DOHH2 (cell line): ENCODE measurements around the gene GGT7.

ENCODE experiments used
- CTCF ChIP-seq: fragments of 200-600 bp; sonication (generic); IDR thresholded peaks from one replicate; pipeline ENCODE4 v1.5.1; 2014; ENCODE audit warnings: antibody characterized with exemption, mild to moderate bottlenecking, low read depth, low read length; ENCODE audit not compliant: poor library complexity, severe bottlenecking
- EZH2phosphoT487 ChIP-seq: fragments of 200-600 bp; sonication (generic); IDR thresholded peaks from 2 replicates; pipeline ENCODE4 v1.6.1; 2017; ENCODE audit warnings: borderline replicate concordance, mild to moderate bottlenecking, antibody characterized with exemption, low read length, moderate library complexity, mixed read lengths

- TF ChIP-seq CTCF: no peak
- TF ChIP-seq EZH2phosphoT487: no peak
These were observed 1.2 kb downstream of the GGT7 start for GRCh38 chr20:34871320-34871926.
